Fibroblast of lung (primary cell): Measurements from ENCODE around the gene SLC23A1.

Source experiments
- CTCF ChIP-seq, 2 donors: IDR thresholded peaks in 1 of 2; conservative IDR thresholded peaks in 1 of 2; 1 replicate in 1 of 2; 2 replicates in 1 of 2; pipeline ENCODE4 v1.5.1; 2011 to 2012; ENCODE audit warnings: low read length in 2 of 2, control low read depth in 1 of 2, inconsistent platforms in 1 of 2, low read depth in 1 of 2, mild to moderate bottlenecking in 1 of 2
- EZH2 ChIP-seq: IDR thresholded peaks from 2 replicates; pipeline ENCODE4 v1.5.1; 2012; ENCODE audit warnings: low read length, control low read depth, mild to moderate bottlenecking; ENCODE audit errors: missing control alignments

- no peak for TF ChIP-seq CTCF (conservative IDR thresholded peaks at IDR 0.05 in 1 of 2, IDR thresholded peaks at IDR 0.05 in 1 of 2; ENCODE audit: low read depth in 1 of 2, low read length in 2 of 2)
- no peak for TF ChIP-seq EZH2
These were observed 20.3 kb upstream of the SLC23A1 start for GRCh38 chr5:139403418-139403786.
